ENCODE measurements around the gene AKAP6. TPM values are rescaled to one million over a fixed set of nuclear protein-coding genes. Genes with fewer than 3 reads are reported as not detected.

AKAP6 gene
- total RNA-seq, 1 donor from 2014 or later, result 4.7 TPM

GRCh38 chr14:32720927-32721326, 391.8 kb downstream of the AKAP6 start:
- no peaks in the 10 kb centered on the region for H3K9me3 Mint-ChIP-seq
- DNase-seq (ENCODE audit: extremely low spot score, unreplicated experiment), result no peak
- peaks cover 10% of the 10 kb centered on the region for H3K4me1 Mint-ChIP-seq (ENCODE audit: unreplicated experiment)
- no peak overlapping the region for H3K27ac Mint-ChIP-seq
- no peak overlapping the region for H3K4me3 Mint-ChIP-seq
- H3K36me3 Mint-ChIP-seq, result no peaks in the 10 kb centered on the region
- H3K27me3 Mint-ChIP-seq, result no peaks in the 10 kb centered on the region
- TF ChIP-seq CTCF (conservative IDR thresholded peaks at IDR 0.05), result no peak

GRCh38 chr14:32722631-32723183, 393.6 kb downstream of the AKAP6 start:
- TF ChIP-seq CTCF (conservative IDR thresholded peaks at IDR 0.05), result no peak
- no peaks in the 10 kb centered on the region for H3K36me3 Mint-ChIP-seq
- no peak for DNase-seq (ENCODE audit: extremely low spot score, unreplicated experiment)
- H3K4me1 Mint-ChIP-seq (ENCODE audit: unreplicated experiment), result peaks cover 17% of the 10 kb centered on the region
- no peaks in the 10 kb centered on the region for H3K9me3 Mint-ChIP-seq
- H3K27ac Mint-ChIP-seq, result no peak overlapping the region
- no peaks in the 10 kb centered on the region for H3K27me3 Mint-ChIP-seq
- H3K4me3 Mint-ChIP-seq, result no peak overlapping the region

- TF ChIP-seq CTCF (conservative IDR thresholded peaks at IDR 0.05), result no peak
- no peaks in the 10 kb centered on the region for H3K36me3 Mint-ChIP-seq
- H3K9me3 Mint-ChIP-seq, result no peaks in the 10 kb centered on the region
- H3K4me3 Mint-ChIP-seq, result peak overlapping the region; percentile 71
- peaks cover 26% of the 10 kb centered on the region for H3K4me1 Mint-ChIP-seq (ENCODE audit: unreplicated experiment)
- H3K27ac Mint-ChIP-seq, result peak overlapping the region; percentile 68
- no peaks in the 10 kb centered on the region for H3K27me3 Mint-ChIP-seq
- no peak for DNase-seq (ENCODE audit: extremely low spot score, unreplicated experiment)
Observed at GRCh38 chr14:32724867-32725471, 395.9 kb downstream of the AKAP6 start.

- H3K4me1 Mint-ChIP-seq (ENCODE audit: unreplicated experiment), result peaks cover 26% of the 10 kb centered on the region
- H3K9me3 Mint-ChIP-seq, result no peaks in the 10 kb centered on the region
- no peak for DNase-seq (ENCODE audit: extremely low spot score, unreplicated experiment)
- no peaks in the 10 kb centered on the region for H3K36me3 Mint-ChIP-seq
- H3K4me3 Mint-ChIP-seq, result no peak overlapping the region
- no peak overlapping the region for H3K27ac Mint-ChIP-seq
- no peak for TF ChIP-seq CTCF (conservative IDR thresholded peaks at IDR 0.05)
- no peaks in the 10 kb centered on the region for H3K27me3 Mint-ChIP-seq
Observed at GRCh38 chr14:32726516-32726915, 397.4 kb downstream of the AKAP6 start.

- H3K4me3 Mint-ChIP-seq, result no peak overlapping the region
- no peaks in the 10 kb centered on the region for H3K36me3 Mint-ChIP-seq
- no peaks in the 10 kb centered on the region for H3K9me3 Mint-ChIP-seq
- DNase-seq (ENCODE audit: extremely low spot score, unreplicated experiment), result no peak
- no peaks in the 10 kb centered on the region for H3K27me3 Mint-ChIP-seq
- no peak for TF ChIP-seq CTCF (conservative IDR thresholded peaks at IDR 0.05)
- H3K27ac Mint-ChIP-seq, result no peak overlapping the region
- peaks cover 26% of the 10 kb centered on the region for H3K4me1 Mint-ChIP-seq (ENCODE audit: unreplicated experiment)
Observed at GRCh38 chr14:32727832-32728231, 398.7 kb downstream of the AKAP6 start.
